NK-92 (cell line): Measurements from ENCODE around the gene ADAMTS8.

ENCODE experiments used
- DNase-seq: peaks from one replicate; lab custom pipeline; 2025; ENCODE audit not compliant: unreplicated experiment; lab: John Stamatoyannopoulos, UW

Gene ADAMTS8, protein sequence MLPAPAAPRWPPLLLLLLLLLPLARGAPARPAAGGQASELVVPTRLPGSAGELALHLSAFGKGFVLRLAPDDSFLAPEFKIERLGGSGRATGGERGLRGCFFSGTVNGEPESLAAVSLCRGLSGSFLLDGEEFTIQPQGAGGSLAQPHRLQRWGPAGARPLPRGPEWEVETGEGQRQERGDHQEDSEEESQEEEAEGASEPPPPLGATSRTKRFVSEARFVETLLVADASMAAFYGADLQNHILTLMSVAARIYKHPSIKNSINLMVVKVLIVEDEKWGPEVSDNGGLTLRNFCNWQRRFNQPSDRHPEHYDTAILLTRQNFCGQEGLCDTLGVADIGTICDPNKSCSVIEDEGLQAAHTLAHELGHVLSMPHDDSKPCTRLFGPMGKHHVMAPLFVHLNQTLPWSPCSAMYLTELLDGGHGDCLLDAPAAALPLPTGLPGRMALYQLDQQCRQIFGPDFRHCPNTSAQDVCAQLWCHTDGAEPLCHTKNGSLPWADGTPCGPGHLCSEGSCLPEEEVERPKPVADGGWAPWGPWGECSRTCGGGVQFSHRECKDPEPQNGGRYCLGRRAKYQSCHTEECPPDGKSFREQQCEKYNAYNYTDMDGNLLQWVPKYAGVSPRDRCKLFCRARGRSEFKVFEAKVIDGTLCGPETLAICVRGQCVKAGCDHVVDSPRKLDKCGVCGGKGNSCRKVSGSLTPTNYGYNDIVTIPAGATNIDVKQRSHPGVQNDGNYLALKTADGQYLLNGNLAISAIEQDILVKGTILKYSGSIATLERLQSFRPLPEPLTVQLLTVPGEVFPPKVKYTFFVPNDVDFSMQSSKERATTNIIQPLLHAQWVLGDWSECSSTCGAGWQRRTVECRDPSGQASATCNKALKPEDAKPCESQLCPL

DNA sequence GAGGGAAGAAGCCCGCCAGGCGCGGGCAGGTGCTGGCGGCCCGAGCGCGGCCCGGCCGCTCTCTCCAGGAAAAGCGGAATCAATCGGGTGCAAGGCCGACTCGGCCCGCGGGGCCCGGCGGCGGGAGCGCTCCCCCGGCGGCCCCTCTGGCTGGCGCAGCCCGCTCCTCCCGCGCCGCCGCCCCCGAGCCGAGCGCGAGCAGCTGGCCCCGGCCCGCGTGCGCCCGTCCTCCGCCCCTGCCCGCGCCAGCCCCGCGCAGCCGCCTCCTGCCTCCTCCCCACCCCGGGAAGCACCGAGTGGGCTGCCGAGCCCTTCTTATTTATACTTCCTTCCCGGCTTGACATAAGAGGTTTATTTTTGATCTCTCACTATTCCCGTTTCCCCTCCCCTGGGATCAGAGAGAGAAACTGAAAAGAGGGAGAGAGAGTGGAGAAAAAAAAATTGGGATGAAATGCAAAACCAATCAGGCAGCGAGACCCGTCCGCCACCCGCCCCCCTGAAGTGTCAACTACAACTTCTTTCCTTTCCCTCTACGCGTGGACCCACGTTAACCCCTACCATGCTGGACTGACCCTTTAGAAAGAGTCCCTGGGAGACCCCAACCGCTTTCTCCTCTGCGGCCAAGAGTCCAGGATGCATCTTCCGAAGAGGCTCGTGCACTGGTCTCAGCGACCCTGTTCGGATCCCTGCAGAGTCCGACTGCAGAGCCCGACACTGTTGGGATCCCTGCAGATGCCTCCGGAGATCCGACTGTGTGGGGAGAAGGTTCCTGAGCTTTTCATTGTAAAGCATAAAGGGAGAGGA lies at the start of gene ADAMTS8:
Gene ADAMTS8, minus strand, starts transcription at position 294 of the 804 bp plus-strand sequence. CDS start 323 bp downstream, outside the sequence.
- DNase-seq, result no peak

DNA sequence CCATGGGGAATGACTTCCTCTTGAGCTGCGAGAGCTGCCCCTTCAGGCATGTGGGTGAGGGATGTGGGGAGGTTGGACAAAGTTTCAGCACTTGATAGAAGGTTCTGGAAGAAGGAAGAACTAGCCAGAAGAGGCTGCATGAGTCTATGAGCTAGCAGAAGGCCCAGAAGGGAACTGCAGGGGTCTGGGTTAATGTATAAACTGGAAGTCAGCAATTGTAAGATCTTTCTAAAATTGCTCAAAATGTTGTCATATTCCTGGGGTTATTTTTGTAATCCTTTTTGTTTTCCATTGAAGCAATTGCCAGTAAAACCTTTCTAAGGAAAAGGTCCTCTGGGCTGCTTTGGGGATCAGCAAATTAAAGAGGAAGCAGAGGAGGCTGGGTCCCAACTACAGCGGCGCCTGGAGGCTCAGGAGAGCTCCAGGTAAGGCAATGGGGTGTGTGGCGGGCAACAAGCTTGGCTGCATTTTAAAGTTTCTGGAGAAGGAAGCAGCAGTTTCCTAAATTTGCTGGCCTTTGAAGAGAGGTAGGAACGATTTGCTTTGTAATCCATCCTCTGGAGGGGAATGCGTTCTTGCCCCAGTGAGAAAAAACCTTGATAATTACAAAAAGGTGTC lies 49.3 kb upstream of the ADAMTS8 start:
- no peak for DNase-seq

DNA sequence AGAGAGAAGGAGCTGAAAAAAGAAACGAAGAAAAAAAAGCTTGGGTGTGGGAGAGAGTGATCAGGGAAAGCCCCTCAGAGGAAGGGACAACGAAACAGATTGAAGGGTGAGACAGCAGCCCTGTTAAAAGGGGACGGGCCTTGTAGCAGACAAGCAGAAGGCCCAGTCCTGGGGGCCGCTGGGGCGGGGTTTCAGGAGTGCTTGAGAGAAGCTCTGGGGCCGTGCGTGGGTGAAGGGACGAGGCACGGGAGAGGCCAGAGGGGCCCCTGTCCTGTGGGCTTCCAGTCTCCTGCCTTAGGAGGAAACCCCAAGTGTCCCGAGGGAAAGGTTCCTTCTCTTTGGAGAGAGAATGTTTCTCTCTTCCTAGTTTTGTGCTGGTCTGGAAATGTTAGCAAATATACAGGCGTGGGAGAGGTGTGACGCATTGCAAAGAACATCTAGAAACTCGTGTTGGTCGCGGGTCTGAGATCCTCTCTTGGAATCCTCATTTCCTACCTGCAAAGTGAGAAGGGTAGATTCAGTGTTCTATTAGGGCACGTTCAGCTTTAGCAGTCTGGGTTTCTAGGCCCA lies 48.6 kb upstream of the ADAMTS8 start:
- no peak for DNase-seq

DNA sequence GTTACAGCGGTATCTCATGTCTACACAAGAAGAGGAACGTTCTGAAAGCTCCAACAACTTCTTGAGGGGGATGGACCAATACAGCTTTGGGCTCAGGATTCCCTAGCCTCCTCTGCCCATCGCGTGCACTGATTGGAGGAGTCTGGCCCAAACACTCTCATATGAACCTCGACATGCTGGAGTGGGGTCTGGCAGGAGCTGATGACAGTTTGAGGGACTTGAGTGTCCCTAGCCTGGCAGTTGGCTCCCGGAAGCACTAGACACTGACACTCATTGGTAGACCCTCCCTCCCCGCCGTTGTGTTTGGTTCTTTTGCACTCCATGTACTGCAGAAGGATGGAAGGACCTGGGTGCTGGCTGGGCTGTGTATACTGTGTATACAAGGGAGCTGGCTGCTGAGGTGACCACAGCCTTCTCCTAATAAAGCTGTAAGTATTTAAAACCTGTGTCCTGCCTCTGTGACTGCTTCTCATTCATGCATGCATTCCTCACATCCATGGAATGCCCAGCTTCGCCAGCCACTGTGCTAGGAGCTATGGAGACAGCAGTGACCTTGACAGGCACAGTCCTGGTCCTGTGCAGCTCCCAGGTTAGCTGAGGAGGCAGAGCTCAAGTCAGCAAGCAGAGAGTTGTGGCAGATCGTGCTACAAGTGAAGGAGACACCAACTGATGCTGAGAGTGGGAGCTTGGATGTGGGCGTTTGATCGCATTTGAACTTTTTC lies 48.0 kb upstream of the ADAMTS8 start:
- DNase-seq, result no peak

DNA sequence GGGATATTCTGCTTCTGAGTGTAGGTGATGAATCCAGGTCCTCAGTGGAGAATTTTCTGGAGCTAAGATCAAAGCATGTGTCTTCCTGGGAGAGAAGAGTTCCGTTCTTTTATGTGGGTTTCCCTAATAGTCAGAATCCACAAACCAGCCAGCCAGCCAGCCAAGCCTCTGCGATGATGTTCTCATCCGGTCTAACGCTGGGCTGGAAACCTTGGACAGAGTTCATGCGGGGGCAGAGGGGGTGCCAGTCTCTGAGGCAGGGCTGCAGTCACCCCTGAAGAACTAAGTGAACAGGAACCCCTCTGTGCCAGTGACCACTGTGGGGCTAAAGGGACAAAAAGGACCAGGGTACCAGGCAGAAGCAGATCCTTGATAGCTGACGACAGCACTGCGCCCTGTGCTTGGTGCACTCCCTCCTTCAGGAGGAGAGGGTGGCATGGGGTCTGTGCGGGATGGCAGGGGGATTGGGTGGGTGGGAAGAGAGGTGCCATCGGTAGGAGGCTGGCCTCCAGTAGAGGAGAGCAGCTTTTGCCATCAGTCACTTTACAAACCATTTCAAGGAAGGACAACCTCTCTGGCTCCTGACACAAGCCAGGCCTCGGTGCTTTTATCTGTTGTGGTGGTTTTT lies 47.1 kb upstream of the ADAMTS8 start:
- DNase-seq, result no peak

DNA sequence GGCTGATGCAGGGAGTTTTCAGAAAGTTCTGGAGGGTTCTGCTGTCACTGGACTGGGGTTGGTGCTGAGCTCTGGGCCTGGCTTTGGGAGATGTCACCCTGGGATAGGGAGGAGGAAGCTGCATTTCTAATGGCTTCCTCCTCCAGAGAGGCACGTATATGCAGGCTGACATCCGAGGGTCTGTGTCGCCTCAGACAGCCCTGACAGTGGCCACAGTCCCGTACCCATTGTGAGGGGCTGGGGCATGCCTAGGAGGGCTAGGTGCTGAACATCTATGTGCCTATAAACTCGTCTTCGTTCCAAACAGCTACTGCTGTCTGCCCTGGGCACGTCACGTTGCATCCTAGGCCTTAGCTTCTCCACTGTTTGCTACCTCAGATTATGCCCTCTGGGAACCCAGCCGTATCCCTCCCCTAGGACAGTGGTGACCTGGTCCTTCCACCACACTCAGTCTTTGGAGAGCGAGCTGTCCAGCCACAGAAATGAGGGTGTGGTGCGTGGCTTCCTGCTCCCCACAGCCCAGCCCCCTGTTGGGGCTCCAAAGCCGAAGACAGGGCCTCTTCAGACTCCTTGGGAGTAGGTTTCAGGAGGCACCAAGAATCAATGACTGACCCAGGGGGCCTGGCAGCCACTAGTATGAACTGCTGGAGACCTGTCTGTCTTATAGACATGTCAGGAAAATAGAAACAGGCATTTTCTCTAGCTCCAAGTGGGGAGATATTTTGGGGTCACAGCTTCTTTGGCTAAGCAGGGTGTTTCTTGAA lies 46.4 kb upstream of the ADAMTS8 start:
- DNase-seq, result no peak

DNA sequence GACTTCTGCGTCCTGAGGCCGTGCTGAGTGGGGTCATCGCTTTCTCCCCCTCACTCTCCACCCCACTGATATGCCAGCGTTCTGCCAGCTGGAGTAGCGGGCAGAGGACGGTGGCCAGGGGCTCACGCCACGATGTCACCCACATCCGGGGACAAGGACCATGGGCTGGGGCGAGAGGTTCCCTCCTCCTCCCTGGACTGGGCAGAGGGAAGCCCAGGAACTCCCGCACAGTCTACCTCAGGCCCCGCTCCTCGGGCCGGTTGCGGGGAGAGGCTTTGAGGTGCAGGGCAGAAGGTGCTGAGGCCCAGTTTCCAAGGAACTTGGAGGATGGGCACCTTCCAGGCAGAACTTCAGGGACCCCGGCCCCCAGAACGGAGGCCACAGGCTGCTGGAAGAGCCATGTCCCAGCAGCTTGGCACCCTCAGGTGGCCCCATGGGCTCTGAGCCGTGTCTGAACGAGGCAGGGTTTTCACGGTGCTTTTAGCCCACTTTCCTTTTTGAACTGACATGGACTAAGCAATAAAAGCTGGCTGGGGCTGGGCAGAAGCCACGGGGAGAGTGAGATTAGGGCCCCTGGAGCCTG lies 45.5 kb upstream of the ADAMTS8 start:
- no peak for DNase-seq

DNA sequence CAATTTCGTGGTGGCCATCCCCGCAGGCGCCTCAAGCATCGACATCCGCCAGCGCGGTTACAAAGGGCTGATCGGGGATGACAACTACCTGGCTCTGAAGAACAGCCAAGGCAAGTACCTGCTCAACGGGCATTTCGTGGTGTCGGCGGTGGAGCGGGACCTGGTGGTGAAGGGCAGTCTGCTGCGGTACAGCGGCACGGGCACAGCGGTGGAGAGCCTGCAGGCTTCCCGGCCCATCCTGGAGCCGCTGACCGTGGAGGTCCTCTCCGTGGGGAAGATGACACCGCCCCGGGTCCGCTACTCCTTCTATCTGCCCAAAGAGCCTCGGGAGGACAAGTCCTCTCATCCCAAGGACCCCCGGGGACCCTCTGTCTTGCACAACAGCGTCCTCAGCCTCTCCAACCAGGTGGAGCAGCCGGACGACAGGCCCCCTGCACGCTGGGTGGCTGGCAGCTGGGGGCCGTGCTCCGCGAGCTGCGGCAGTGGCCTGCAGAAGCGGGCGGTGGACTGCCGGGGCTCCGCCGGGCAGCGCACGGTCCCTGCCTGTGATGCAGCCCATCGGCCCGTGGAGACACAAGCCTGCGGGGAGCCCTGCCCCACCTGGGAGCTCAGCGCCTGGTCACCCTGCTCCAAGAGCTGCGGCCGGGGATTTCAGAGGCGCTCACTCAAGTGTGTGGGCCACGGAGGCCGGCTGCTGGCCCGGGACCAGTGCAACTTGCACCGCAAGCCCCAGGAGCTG lies 44.8 kb upstream of the ADAMTS8 start:
- DNase-seq, result no peak

DNA sequence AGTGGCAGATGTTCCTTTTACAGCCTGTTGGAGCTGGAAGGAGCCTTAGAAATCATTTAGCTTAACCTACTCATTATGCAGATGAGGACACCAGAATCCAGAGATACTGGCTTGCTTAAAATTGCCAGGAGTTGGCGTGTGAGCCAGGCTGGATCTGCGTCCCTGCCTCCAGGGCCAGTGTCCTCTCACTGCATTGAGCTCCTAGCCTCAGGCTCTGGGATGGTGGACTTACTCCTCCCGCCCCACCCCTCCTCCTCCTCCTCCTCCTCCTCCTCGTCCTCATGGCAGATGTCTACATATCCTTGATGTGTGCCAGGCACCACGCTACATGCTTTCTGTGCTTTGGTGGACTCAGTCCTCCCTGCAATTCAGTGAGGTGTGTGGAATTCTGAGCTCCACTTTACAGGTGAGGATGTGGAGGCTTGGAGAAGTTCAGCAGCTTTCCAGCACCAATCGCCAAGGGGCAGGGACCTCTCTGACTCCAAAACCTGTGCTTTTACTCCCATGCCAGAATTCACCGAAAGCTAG lies 44.1 kb upstream of the ADAMTS8 start:
- no peak for DNase-seq

DNA sequence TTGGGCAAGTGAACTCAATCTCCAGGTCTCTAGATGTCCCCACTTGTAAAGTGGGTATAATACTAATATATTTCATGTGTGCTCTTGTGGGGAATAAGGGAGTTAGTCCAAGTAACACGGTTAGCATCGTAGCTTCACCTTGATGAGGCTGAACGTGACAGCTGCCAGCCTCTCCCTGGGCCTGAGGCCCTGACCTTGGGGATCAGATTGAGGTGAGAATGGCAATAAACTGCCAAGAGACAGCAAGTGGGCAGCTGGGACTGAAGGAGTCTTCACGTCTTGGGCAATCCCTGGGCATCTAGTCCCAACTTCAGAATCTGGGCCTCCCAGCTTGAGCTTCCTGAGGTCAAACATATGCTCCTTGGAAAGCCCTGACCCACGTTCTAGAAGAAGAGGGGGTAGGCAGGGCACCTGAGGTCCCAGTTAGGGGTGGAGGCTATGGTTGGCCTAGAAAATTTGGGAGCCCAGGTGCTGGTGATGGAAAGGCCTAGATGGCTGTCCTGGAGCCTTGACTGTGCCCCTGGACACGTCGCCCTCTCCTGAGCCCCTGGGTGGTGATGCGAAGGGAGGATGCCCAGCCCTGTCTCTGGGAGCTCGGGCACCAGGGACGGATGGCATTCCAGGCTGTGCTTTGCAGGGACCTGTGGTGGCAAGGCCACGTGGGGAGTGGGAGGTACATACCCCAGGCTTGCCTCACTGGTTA lies 43.5 kb upstream of the ADAMTS8 start:
- DNase-seq, result no peak

DNA sequence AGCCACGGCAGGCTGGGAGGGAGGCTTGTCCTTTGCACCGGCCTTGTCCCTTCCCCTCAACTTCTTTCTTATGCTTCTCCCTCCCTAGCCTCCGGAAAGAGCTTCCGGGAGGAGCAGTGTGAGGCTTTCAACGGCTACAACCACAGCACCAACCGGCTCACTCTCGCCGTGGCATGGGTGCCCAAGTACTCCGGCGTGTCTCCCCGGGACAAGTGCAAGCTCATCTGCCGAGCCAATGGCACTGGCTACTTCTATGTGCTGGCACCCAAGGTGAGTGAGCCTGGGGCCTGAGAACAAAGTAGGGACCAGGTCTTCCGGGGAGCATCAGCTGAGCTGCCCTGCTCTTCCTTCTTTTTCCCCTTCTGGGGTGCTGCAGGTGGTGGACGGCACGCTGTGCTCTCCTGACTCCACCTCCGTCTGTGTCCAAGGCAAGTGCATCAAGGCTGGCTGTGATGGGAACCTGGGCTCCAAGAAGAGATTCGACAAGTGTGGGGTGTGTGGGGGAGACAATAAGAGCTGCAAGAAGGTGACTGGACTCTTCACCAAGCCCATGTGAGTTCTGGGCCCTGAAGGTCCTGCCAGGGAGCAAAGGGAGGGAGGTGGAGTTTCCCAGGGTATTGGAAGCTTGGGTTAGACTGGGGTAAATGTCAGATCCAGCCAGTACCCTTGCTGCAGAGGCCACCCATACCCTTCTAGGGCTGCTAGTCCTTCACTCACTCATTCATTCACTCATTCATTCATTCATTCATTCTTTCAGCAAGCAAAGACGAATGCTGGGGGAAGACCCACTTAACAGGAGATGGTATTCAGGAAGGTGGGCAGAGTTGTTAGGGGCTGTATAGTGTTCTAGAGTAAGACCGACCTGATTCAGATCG lies 42.7 kb upstream of the ADAMTS8 start:
- no peak for DNase-seq

DNA sequence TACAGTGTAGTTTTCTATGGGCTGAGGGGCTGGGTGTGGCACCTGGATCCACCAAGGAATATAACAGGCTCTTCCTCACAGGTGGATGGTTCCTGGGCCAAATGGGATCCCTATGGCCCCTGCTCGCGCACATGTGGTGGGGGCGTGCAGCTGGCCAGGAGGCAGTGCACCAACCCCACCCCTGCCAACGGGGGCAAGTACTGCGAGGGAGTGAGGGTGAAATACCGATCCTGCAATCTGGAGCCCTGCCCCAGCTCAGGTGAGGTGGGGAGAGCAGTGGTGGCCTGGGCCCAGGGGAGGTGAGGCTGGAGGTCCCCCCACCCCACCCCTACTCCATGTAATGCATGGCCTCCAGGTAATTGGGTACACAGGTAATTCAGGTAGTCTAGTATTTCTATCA lies 40.8 kb upstream of the ADAMTS8 start:
- no peak for DNase-seq

DNA sequence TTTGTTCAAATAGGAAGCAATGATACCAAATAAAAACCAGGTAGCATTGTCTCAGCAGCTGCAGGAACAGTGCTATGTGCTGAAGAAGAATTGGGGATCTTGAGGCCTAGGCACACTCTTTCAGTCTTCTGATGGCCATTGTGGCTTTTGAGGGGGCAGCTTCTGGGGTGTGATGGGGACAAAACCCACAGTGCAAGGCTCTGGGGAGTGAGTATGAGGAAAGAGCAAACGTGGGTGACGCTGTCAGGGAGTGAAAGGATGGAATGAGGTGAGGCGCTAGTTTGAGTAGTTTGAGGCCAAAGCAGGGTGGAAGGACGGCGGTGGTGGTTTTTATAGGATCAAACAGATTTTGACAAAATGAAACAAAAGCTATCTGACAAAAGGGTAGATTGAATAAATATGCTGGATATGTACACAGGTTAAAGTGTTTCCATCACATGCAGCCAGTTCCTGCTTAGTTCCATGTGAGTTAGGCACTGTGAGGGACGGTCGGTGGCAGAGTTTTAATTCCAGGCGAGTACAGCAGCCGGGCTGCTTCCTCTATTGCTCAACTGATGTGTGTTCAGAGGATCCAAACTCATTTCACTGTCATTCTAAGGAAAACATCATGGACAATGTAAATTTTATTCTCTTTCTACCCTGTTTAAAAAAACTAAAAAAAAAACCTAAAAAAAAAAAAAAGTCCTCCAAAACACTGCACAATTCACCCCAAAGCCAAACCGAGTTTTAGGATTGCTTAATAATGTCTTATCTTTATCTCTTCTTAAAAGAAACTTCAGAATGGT lies 38.9 kb upstream of the ADAMTS8 start:
- no peak for DNase-seq

DNA sequence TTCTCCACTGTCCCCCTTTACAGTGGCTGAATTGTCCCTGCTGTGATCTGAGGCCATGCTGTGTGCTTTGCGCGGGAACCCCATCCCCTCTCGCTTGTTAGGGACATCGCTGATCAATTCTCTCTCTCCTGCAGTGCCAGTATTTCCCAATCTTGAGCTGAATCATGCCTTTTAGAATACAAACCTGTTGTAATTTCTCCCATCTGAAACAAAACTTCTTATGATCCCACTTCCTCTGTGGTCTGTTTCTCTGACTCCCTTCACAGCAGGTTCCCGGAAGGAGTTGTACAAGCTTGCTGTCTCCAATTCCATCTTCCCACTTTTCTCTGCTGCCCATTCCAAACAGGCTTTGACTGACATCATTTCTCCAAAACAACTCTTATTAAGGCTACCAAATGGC lies 36.9 kb upstream of the ADAMTS8 start:
- no peak for DNase-seq

DNA sequence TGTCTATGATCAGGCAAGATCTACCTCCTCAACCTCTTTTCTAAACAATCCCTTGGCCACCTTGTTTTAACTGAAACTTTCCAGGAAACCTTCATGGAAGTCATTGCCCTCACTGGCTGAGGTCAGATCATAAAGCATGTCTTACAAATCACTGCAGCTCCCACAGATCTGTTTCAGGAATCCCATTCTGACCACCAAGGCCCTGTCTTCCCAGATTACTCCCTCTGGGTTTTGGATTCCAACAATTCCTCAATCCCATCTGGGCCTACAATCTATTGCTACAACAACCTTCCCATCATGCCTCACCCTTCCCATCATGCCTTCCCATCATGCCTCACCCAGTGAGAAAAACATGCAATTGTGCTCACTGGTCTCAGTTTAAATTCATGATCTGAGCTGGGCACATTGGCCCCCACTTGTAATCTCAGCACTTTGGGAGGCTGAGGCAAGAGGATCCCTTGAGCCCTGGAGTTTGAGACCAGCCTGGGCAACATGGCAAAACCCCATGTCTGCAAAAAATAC lies 35.9 kb upstream of the ADAMTS8 start:
- no peak for DNase-seq
